ENCODE measurements around the gene KIAA0825. TPM values are rescaled to one million over a fixed set of nuclear protein-coding genes. Genes with fewer than 3 reads are reported as not detected.

The KIAA0825 gene
- total and polyA plus RNA-seq, 2 of the 8 experiments (the other 6 are each of a cell fraction or from before 2014, with no cell fraction given), result 0.60 to 1.0 TPM

GRCh38 chr5:94649874-94650273 is 31.5 kb upstream of the KIAA0825 start:
- H3K79me1 ChIP-seq (ENCODE audit: low read depth, low read length), result no peaks in the 10 kb centered on the region

More at GRCh38 chr5:94649874-94650273, 31.5 kb upstream of the KIAA0825 start:
- WGBS, 2 experiments (ENCODE audit: extremely low coverage in 1 of 2, insufficient coverage in 1 of 2, insufficient read length in 1 of 2, insufficient replicate concordance in 2 of 2, low coverage in 1 of 2, low lambda C conversion rate in 2 of 2, missing lambda C conversion rate in 1 of 2), result 88% methylated on average over 1 of the region's 1 CpG; no CpG with 5 or more reads in 1 of the 2 experiments
- Histone ChIP-seq H2BK12ac (ENCODE audit: low read depth, low read length) (no peak overlapping the region), H3K14ac (ENCODE audit: insufficient read length) (no peak overlapping the region), H3K4me2 (ENCODE audit: insufficient read depth in 1 of 2, low read depth in 2 of 2, low read length in 2 of 2) (no peak overlapping the region), H3K79me2 (ENCODE audit: control insufficient read depth in 1 of 2, insufficient read depth in 2 of 2, low read length in 2 of 2) (no peaks in the 10 kb centered on the region), H4K5ac (ENCODE audit: insufficient read length, low read depth, low read length) (no peak overlapping the region), H2AFZ (ENCODE audit: low read length) (no peak overlapping the region), H3K9me3 (ENCODE audit: insufficient read depth in 2 of 2, low read depth in 1 of 2, low read length in 1 of 2) (peaks cover 0 to 2% of the 10 kb centered on the region in 2 experiments; a peak in 1 of 4 replicates), H4K8ac (ENCODE audit: extremely low read depth, insufficient read depth, low read length) (no peak overlapping the region), H4K20me1 (replicated peaks in 1 of 2; ENCODE audit: control insufficient read depth in 1 of 2, insufficient read depth in 2 of 2, low read length in 2 of 2) (no peaks in the 10 kb centered on the region), H3K4me1 (replicated peaks in 1 of 4; ENCODE audit: control insufficient read depth in 3 of 4, insufficient read depth in 4 of 4, low read length in 3 of 4) (no peaks in the 10 kb centered on the region), H2BK120ac (replicated peaks; ENCODE audit: low read depth, low read length) (no peak overlapping the region), H2AK5ac (ENCODE audit: low read depth, low read length) (no peak overlapping the region), H2BK20ac (ENCODE audit: low read length) (no peak overlapping the region), H3K4ac (replicated peaks; ENCODE audit: insufficient read length, low read depth, low read length) (no peak overlapping the region), H3K23ac (ENCODE audit: insufficient read length) (no peak overlapping the region), H2BK5ac (ENCODE audit: low read depth, low read length) (no peak overlapping the region), H3K27me3 (replicated peaks in 1 of 4; ENCODE audit: control insufficient read depth in 3 of 4, extremely low read depth in 1 of 4, insufficient read depth in 3 of 4, low read length in 3 of 4) (no peaks in the 10 kb centered on the region), H2BK15ac (ENCODE audit: low read length) (no peak overlapping the region), H3K4me3 (ENCODE audit: extremely low read depth in 1 of 4, insufficient read depth in 2 of 4, low read depth in 3 of 4, low read length in 4 of 4) (no peak overlapping the region), H3K9ac (replicated peaks in 1 of 4; ENCODE audit: extremely low read depth in 1 of 4, low read depth in 3 of 4, low read length in 3 of 4) (no peak overlapping the region), H4K91ac (replicated peaks; ENCODE audit: insufficient read length, low read length) (no peak overlapping the region), H3K23me2 (ENCODE audit: low read depth, low read length) (no peaks in the 10 kb centered on the region), H3K27ac (ENCODE audit: low read depth, low read length) (no peak overlapping the region), H3K56ac (replicated peaks; ENCODE audit: insufficient read length, low read depth, low read length) (no peak overlapping the region), H3K36me3 (ENCODE audit: control insufficient read depth in 2 of 4, insufficient read depth in 4 of 4, low read length in 3 of 4) (peaks cover 0 to 8% (median 0%) of the 10 kb centered on the region in 4 experiments; a peak in 2 of 8 replicates), H3K18ac (ENCODE audit: extremely low read depth, low read length) (no peak overlapping the region)
- no peak for DNase-seq (ENCODE audit: low read depth in 1 of 2, low spot score in 2 of 2)
- ChIA-PET POLR2A (ENCODE audit: partially characterized antibody) (no interaction called here), CTCF (ENCODE audit: partially characterized antibody) (interaction anchor here (0.7 kb wide), 1 partner anchor 613 kb away, joined by 3 read pairs; no protein-coding TSS in a partner anchor)
- no peak for FAIRE-seq
- no peak for TF ChIP-seq BACH1 (IDR thresholded peaks at IDR 0.05; ENCODE audit: low read length)
- no peak for TF ChIP-seq RXRA (IDR thresholded peaks at IDR 0.05; ENCODE audit: insufficient read depth, low read depth, low read length)
- TF ChIP-seq MAFK (IDR thresholded peaks at IDR 0.05; ENCODE audit: low read depth, low read length), result no peak
- no peak for TF ChIP-seq SIRT6 (IDR thresholded peaks at IDR 0.05; ENCODE audit: low read length)
- no peak for TF ChIP-seq SAP30 (IDR thresholded peaks at IDR 0.05; ENCODE audit: insufficient read depth, insufficient replicate concordance, low read length)
- no peak for TF ChIP-seq SIN3A (conservative IDR thresholded peaks at IDR 0.05 in 1 of 2, IDR thresholded peaks at IDR 0.05 in 1 of 2; ENCODE audit: low read depth in 1 of 2, low read length in 2 of 2)
- TF ChIP-seq, protein P1, sequence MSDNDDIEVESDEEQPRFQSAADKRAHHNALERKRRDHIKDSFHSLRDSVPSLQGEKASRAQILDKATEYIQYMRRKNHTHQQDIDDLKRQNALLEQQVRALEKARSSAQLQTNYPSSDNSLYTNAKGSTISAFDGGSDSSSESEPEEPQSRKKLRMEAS (IDR thresholded peaks at IDR 0.05), result no peak
- TF ChIP-seq SP2 (IDR thresholded peaks at IDR 0.05; ENCODE audit: low read length), result no peak
- no peak for TF ChIP-seq SIX5 (IDR thresholded peaks at IDR 0.05; ENCODE audit: low read depth, low read length)
- TF ChIP-seq EZH2 (IDR thresholded peaks at IDR 0.05; ENCODE audit: low read depth, low read length, severe bottlenecking), result no peak
- TF ChIP-seq TEAD4 (IDR thresholded peaks at IDR 0.05; ENCODE audit: low read depth, low read length), result no peak
